GM20431 (cell line): ENCODE data around the gene HIPK2.

Experiments
- in situ Hi-C: fragments of 300-500 bp; cut with MseI, MboI; formaldehyde crosslinking; loops from one replicate; pipeline ENCODE4 v1.15.0; 2020; ENCODE audit warnings: low sequenced_read_pairs; ENCODE audit not compliant: unreplicated experiment

Gene HIPK2

DNA sequence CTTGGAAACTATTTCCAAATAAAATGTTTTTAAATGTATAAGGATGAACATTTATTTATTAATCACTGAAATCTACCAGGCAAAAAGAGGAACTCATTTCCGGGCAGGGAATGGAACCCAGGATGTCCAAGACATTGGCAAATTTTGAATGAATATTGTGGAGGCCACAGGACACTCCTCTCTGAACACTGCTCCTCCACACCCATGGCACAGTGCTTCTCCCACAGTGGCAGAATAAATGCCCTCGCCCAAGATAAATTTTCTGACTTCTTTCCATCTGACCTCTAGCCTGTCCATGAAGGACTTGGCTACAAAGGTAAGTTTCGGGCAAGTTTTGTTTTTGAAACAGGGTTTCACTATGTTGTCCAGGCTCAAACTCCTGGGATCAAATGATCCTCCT, 39.0 kb downstream of the HIPK2 start:
- in situ Hi-C loops, result no loop called here

DNA sequence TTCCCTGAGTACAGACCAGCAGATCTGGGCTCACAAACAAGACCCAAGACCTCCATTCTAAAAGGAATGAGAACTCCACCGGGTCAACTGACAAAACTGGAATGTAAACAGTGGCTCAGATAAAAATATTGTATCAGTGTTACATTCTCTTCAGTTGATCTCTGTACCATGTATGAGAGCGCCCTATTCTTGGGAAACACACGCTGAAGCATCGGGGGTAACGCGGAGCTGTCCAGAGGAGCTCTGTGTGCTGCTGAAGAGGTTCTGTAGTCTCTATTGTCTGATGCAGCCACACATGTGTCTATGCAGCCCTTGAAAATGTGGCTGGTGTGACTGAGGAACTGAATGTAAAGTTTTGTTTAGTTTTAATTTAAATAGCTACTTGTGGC, 39.7 kb downstream of the HIPK2 start:
- in situ Hi-C loops, result no loop called here

DNA sequence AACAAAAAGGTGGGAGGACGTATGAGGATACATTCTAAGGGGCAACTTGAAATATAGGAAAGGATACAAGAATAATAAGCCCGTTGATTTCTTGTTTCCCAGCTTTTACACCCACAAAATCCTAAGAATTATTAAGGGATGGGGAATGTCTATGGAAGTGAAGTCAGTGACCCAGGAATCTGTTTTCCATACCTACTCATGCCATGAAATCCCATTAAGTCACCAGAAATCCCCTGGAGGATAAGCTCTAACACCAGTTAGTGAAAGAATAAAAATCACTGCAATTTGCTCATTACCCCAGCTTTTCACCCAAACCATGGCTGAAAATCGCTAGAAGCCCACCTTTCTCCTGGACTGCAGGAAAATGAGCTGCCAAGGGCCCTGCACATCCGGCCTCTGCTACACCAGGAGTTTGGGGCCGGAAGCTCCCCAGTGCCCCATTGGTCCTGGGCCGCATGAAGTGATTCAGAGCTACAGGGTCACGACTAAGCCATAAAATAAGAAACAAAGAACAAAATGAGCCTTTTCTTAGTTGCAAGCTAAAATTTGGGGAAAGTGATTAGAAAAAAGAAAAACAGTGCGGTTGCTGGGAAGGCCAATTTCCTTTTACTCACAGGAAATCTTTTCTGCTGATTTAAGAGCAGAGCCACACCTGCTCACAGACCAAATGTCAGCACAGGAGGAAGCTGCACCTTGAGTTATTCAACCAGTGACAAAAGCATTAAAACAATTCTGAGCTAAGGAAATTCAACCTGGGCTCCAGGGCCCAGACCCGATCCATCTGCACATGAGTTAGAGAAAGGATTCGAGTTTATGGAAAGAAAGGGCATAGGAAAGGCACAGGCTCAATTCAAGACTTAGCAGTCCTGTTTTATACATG, 40.3 kb downstream of the HIPK2 start:
- in situ Hi-C loops, result no loop called here

DNA sequence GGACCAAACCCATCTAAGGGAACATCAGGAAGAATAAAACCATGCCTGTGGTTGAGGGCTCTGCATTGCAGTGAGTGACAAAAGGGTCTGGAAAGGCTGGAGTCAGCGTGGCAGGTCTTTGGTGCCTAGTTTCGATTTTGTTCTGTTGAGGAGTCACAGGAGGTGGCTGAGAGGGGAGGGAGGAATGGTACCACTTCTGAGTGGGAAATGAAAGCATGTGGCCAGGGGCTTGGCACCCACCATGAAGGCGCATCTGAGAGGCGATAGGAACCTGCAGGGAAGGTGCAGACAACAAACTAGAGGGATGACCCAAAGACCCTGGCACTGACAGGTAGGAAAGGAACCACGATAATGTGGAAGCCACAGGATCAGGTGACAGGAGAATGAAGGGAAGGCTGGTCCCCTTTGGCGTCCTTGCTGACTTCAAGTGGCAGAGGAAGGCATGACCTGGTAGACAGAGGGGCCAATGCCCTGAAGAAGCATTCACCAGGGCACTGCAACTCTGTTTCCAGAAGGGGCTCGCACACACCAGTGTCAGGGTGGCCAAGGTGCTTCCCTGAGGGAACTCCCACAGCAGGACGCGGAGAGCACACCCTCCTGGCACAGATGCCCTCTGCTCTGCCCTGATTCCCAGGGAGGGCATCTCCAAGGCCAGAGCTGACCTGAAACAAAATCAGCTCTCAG, 41.7 kb downstream of the HIPK2 start:
- in situ Hi-C loops, result no loop called here

DNA sequence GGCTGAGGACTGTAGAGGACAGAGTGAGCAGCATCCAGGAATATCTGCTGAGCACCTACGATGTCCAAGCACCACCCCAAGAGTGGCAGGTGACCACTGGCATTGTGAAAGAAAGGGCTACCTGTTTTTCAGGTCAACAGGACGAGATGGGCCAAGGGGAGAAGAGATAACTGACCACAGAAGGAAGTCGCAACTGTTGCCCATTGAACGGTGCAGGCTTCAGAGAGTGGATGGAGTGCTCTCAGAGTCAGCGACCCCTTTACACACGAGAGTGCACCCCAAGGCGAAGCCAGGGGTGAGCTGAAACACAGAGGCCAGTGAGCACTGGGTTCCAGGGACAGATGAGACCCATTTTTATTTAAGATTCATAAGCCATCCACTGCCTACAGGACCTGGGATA, 42.3 kb downstream of the HIPK2 start:
- in situ Hi-C loops, result no loop called here

DNA sequence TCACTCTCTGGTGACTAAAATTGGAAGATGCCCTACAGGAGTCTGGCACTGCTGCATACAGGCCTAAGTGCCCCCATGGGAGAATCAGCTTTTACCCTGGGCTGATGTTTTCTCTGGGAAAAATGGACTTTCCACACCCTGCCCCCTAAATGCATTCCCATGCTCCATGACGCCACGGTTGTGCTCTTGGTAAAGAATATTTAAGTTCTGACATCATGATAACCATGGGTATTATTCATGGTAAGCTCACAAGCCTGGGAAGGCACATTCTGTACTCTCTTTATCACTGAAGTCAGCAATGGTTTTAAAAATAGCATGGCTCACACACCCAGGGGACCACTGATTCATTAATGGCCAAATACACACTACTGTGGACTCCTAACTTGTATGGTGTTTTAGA, 43.4 kb downstream of the HIPK2 start:
- in situ Hi-C loops, result no loop called here

DNA sequence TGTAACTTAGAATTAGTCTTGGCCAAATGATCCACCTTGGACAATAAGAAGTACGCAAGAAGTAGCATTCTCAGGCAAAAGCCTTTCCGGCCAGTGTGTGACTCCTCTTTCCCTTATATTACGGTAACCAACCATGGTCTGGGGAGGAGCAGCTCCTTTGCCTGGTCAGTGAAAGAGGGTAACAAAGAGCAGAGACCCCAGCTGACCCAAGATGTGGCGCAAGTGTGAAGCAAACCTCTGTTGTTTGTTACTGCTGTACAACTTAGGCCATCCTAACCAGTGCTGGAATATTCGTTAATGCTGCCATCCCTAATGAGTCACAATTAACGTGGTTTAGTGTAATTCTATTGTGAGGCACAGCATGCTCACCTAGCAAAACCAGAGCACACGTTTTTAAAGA, 44.0 kb downstream of the HIPK2 start:
- in situ Hi-C loops, result no loop called here

DNA sequence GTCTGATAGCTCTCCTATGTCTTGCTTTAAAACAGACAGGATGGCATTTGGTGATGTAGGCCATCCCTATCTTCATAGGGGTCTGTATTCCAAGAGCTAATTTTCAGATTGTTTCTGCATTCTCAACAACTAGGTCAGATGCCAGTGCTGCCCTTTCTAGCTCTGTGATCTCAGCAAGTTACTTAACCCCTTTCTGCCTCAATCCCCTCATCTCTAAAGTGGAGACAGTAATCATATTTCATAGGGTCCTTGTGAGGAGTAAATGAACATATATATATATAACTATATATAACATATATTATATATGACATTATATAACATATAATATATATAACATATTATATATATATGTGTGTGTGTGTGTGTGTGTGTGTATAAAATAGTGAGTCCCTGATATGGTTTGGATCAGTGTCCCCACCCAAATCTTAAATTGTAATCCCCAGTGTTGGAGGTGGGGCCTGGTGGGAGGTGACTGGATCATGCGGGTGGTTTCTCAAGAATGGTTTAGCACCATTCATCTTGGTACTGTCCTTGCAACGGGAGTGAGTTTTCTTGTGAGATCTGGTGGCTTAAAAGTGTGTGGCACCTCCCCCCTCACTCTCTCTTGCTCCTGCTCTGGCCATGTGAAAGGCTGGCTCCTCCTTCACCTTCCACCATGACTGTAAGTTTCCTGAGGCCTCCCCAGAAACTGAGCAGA, 45.2 kb downstream of the HIPK2 start:
- in situ Hi-C loops, result no loop called here

DNA sequence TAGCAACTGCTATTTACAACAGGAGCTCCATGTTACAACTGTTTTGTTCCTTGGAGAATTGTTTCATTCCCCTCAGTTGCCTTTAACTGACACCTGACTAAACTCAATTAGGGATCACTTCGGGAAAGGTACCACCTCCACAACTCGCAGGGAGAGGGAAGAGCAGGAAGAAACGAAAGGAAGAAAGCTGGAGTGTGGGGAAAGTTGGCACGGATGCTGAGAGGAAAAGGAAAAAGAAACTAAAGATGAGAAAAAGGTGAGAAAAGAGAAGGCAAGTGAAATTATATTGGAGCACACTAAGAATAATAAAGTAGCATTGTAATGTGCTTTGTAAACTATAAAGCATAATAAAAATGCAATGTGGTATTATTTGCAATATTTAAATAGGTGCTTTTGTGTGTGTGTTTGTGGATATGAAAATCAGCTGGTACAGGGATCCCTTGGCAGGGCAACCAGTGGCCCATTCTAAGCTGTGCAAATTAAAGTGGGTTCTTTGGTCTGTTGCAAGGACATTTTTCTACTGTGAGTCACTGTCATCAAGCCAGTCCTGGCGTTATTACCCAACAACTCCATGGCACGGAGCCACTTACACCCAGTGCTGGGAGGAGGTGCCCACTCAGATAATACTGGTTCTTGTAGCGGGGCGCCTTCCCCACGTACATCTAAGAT, 45.9 kb downstream of the HIPK2 start:
- in situ Hi-C loops, result no loop called here

DNA sequence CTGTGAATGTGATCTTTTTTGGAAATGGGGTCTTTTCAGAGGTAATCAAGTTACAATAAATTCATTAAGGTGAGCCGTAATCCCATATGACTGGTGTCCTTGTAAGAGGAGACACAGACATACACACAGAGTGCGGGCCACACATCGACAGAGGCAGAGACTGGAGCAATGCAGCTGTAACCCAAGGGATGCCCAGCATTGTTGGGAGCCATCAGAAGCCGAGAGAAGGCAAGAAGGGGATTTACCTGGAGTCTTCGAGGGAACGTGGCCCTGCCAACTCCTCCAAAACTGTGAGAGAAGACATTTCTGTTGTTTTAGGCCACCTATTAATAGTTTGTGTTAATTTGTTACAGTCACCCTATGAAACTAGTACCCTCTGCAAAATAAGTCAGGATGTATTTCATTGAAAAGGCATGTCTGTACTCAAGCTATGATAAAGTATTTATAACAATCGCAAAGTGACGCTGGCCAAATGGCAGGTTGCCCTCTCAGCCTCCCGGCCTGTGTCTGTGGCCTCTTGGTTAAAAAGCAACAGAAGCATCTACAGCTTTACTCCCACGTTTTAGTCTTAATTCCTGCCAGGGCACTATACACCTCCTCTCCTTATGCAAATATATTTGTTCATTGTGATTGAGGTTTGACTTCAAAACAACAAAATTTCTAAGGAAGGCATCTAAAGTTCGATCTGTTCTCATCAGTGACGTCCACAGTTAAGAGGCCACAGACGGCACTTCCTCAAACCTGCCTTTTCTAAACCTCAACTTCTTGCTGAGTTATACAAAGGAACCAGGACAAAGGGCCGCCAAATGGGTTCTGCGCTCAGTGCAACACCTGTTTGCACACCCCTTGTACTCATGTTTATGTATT, 46.8 kb downstream of the HIPK2 start:
- in situ Hi-C loops, result no loop called here

DNA sequence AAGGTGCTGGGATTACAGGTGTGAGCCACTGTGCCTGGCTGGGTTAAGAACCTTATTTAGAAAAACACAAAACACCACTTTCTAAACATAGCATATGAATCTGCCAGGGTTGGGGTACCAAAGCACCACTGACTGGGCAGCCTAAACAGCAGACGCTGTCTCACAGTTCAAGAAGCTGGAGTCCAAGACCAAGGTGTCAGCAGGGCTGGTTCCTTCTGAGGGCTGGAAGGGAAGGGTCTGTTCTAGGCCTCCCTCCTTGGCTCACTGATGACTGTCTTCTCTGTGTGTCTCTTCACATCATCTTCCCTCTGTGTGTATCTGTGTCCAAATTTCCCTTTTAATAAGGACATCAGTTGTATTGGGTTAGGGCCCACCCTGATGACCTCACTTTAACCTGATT, 49.6 kb downstream of the HIPK2 start:
- in situ Hi-C loops, result no loop called here

DNA sequence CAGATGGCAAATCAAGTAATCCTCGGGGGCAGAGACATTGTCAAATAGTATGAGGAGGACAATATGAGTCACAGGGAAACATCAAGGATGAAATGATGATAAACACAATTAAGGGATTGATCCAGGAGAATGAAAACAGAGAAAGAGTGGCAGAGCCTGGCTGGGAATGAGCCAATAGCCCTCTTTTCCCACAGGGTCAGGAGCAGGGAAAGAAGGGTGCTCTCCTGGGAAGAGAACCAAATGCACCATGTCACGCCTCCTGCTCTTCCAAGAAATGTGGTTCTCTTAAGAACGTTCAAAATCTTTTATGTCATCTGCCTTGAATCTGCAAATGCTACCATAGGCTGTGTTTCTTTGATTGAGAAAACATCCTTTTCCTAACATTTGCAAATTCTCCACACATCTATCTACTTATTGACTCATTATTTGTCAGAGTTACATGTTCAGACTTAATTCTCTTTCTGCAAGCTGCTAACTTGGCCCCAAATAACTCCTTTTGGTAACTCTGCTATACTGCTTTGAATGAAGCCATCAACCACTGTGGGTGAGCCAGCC, 50.6 kb downstream of the HIPK2 start:
- in situ Hi-C loops, result no loop called here

DNA sequence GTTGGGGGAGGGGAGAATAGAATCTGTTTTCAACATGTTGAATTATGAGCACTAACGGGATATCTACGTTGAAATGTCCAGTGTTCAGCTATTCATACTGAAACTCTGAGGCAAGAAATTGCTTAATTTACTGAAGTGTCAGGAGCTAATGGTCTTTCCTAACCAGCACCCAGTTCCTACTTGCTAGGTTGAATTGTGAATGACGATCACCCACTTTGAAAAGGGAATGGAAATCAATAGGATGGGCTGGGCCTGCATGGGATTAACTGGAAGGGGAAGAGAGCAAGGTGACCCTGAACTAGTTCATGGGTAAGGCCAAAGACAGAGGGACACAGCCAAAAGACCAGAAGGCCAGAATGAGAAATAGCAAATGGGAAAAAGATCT, 51.3 kb downstream of the HIPK2 start:
- in situ Hi-C loops, result no loop called here

DNA sequence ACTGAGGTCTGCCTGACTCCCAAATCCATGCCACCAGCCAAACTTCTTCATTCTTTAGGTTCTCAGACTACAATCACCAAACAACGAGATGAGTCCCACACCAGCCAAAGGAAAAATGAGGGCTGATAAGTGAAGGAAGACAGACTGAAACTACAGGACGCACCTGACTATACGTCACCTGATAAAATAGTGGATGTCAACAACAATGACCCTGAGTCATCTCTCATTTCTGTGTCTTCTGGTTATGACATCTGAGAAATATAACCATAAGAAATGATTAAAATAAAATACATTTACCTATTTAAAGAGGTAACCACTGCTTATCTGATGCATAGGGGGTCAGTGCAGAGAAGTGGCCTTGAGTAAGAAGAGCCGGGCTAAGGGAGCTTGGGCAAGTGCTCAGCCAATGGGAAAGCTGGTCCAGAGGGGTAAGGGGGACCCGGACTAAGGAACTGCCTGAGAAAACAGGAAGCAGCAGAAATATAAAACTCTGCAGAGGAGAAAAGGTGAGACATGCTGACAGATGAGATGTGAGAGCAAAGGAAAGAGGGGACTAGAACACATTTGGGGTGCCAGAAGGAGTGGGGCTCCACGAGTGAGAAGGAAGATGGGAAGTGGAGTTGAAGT, 51.8 kb downstream of the HIPK2 start:
- in situ Hi-C loops, result no loop called here

DNA sequence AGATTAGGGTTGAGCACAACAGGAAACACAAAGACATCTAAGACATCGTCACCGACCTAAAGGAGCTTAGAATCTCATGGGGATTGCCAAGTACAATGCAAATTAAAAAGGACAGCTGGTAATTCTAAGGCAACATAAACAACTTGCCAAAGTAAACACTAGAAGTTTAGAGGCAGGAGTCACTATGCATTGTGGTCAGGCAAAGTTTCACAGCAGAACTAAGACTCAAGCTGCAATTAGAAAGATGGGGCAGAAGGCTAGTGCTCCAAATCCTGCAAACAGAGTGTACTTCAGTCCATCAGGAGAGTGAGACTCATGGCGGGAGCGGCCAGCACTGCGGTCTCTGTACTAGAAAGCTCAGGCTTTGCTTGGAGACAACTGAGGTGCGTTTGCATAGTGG, 52.7 kb downstream of the HIPK2 start:
- in situ Hi-C loops, result no loop called here

DNA sequence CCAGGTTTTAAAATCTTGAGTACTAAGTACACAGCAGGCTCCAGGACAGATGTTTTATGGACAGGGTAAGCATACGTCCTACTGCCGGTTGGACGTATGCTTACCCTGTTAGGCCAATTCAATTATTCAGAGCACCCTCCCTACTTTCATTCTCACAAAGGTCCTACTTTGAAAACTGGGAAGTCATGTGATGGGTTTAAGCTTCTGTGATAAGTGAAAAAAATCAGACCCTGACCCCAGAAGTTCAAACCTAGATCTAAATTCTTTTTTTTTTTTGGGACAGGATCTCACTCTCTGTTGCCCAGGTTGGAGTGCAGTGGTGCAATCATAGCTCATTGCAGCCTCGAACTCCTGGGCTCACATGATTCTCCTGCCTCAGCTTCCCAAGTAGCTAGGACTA, 55.2 kb downstream of the HIPK2 start:
- in situ Hi-C loops, result no loop called here

DNA sequence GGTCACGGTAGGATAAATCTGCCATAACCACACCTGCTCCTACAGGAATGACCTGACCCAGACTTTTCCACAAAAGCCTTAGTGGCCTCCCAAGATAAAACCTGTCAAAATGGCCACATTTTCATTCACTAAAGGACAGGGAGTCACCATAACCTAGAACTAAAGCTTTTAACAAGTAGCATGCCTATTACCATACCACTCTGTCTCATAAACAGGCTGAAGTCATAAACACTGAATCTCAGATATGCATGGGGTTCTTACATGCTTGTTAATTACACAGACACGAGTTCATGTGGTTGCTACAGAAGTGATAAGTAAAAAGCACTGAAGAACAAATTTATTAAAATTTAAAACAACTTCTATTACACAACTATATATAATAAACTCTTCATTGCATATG, 56.0 kb downstream of the HIPK2 start:
- in situ Hi-C loops, result no loop called here

DNA sequence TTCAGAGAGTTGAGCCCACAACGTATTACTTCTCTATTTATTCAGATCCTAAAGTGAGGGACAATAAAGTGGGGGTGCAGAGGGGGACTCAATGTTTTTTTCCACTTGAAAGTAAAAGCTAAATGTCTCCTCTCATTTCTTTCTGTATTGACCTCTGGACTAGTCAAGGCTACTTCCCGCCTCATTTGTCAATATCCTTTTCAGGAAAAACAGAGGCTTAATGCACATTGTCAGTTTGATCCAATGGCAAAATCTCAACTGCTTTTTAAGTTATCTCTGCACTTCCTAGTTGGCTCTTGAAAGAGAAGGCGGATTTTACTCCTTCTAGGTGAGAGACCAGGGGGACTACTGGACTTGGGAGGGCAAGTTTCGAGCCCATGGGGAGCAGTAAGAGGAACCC, 56.4 kb downstream of the HIPK2 start:
- in situ Hi-C loops, result no loop called here

DNA sequence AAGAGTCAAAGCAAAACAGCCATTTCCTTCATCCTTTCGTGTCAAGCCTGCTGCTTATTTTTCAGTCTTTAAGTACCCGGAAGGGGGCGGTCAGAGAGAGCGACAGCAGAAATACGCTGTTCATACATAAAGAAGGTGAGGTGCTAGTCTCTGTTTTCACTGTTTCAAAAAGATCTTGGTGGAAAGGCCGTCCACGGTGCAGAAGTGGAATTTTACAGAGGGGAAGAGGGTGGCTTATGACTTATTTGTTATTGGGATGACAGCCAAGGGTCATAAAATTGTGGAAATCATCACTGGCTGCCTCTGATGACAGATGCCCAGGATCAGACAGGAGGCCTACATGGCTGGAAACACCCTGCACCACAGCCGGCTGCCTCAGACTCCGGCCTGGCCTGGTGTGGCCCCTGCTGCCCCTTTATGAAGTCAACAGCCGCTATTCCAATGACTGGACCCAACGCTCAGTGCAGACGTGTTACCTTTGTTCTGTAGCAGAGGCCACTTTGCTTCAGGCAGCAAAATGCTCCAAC, 57.0 kb downstream of the HIPK2 start:
- in situ Hi-C loops, result no loop called here
